ENCODE results near the gene TMEM234. TPM values are rescaled to one million over a fixed set of nuclear protein-coding genes. Genes with fewer than 3 reads are reported as not detected.
A peak's percentile ranks its signal among the peaks of the same experiment; 100 is the strongest.

Gene TMEM234
- total RNA-seq, 1 experiment from 2014 or later = 7.7 TPM

- Histone ChIP-seq H3K4me2 (ENCODE audit: low read length) (no peak overlapping the region), H3F3A (ENCODE audit: low read length, unreplicated experiment) (peaks cover 6% of the 10 kb centered on the region), H3K9me2 (replicated peaks; ENCODE audit: low read length) (no peaks in the 10 kb centered on the region), H3K9ac (ENCODE audit: low read length) (no peak overlapping the region), H3K4me1 (ENCODE audit: insufficient read depth, low read length) (peaks cover 25% of the 10 kb centered on the region), H3K9me3 (ENCODE audit: low read length) (no peaks in the 10 kb centered on the region), H3K27me3 (ENCODE audit: low read length) (no peaks in the 10 kb centered on the region), H3K27ac (ENCODE audit: low read length) (peak overlapping the region; percentile 90; the same call in 1 of the 2 replicates), H3K79me2 (ENCODE audit: low read length) (no peaks in the 10 kb centered on the region), H3K4me3 (ENCODE audit: low read length) (no peak overlapping the region), H4K20me1 (ENCODE audit: low read length) (no peaks in the 10 kb centered on the region), H2AFZ (ENCODE audit: low read length) (no peak overlapping the region), H3K36me3 (ENCODE audit: low read depth, low read length) (peaks cover 9% of the 10 kb centered on the region)
- no peak for DNase-seq
- peak; percentile 19 for ATAC-seq
- POLR2A ChIA-PET (ENCODE audit: unreplicated experiment) = no interaction called here
- intact Hi-C loops (cut with micrococcal nuclease) = no loop called here
- CTCF ChIA-PET = no interaction called here
- BruUV-seq (replicated peaks) = no TSS peak
- TF ChIP-seq EZH2phosphoT487 (IDR thresholded peaks at IDR 0.05; ENCODE audit: borderline replicate concordance, low read length) (no peak), EZH2 (IDR thresholded peaks at IDR 0.05; ENCODE audit: low read length, unreplicated experiment) (no peak)
- TF ChIP-seq, protein P1, sequence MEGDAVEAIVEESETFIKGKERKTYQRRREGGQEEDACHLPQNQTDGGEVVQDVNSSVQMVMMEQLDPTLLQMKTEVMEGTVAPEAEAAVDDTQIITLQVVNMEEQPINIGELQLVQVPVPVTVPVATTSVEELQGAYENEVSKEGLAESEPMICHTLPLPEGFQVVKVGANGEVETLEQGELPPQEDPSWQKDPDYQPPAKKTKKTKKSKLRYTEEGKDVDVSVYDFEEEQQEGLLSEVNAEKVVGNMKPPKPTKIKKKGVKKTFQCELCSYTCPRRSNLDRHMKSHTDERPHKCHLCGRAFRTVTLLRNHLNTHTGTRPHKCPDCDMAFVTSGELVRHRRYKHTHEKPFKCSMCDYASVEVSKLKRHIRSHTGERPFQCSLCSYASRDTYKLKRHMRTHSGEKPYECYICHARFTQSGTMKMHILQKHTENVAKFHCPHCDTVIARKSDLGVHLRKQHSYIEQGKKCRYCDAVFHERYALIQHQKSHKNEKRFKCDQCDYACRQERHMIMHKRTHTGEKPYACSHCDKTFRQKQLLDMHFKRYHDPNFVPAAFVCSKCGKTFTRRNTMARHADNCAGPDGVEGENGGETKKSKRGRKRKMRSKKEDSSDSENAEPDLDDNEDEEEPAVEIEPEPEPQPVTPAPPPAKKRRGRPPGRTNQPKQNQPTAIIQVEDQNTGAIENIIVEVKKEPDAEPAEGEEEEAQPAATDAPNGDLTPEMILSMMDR (conservative IDR thresholded peaks at IDR 0.05; ENCODE audit: low read depth, low read length) = no peak
Observed at GRCh38 chr1:32234792-32235191, 12.6 kb upstream of the TMEM234 start.

DNA sequence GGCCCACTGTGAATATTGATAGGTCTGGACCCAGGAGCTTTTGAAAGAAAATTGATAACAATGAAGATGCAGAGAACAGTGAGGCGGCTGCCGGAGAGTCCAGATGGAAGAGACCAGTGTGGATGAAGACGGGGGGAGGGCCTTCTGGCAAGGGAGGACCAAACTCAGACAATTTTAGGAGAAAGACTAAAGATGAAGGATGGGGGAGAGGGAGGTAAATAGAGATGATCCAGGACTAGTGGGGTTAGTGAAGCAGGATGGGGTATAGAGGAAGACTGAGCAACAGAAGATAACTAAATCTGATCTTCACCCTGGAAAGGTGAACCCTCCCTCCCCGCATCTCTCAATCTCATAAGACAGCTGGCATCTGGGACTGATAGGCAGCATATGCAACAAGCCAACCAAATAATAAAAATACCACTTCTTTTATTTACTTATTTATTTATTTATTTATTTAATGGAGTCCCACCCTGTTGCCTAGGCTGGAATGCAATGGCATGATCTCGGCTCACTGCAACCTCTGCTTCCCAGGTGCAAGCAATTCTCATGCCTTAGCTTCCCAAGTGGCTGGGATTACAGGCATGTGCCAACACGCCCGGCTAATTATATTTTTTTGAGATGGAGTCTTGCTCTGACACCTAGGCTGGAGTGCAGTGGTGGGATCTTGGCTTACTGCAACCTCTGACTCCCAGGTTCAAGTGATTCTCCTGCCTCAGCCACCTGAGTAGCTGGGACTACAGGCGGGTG, 10.6 kb upstream of the TMEM234 start:
- H3F3A ChIP-seq (ENCODE audit: low read length, unreplicated experiment) = peaks cover 6% of the 10 kb centered on the region
- TF ChIP-seq EZH2 (IDR thresholded peaks at IDR 0.05; ENCODE audit: low read length, unreplicated experiment) (no peak), EZH2phosphoT487 (IDR thresholded peaks at IDR 0.05; ENCODE audit: borderline replicate concordance, low read length) (no peak)
- TF ChIP-seq, protein P1 (conservative IDR thresholded peaks at IDR 0.05; ENCODE audit: low read depth, low read length) = no peak
- H2AFZ ChIP-seq (ENCODE audit: low read length) = no peak overlapping the region
- POLR2A ChIA-PET (ENCODE audit: unreplicated experiment) = no interaction called here
- H3K36me3 ChIP-seq (ENCODE audit: low read depth, low read length) = peaks cover 24% of the 10 kb centered on the region
- H3K4me1 ChIP-seq (ENCODE audit: insufficient read depth, low read length) = peaks cover 25% of the 10 kb centered on the region
- no peak overlapping the region for H3K9ac ChIP-seq (ENCODE audit: low read length)
- DNase-seq = no peak
- no peak overlapping the region for H3K4me2 ChIP-seq (ENCODE audit: low read length)
- intact Hi-C loops (cut with micrococcal nuclease) = no loop called here
- H3K9me3 ChIP-seq (ENCODE audit: low read length) = no peaks in the 10 kb centered on the region
- no peaks in the 10 kb centered on the region for H3K9me2 ChIP-seq (replicated peaks; ENCODE audit: low read length)
- no peaks in the 10 kb centered on the region for H3K27me3 ChIP-seq (ENCODE audit: low read length)
- H3K27ac ChIP-seq (ENCODE audit: low read length) = no peak overlapping the region
- BruUV-seq (replicated peaks) = no TSS peak
- ATAC-seq = no peak
- no peak overlapping the region for H3K4me3 ChIP-seq (ENCODE audit: low read length)
- no peaks in the 10 kb centered on the region for H3K79me2 ChIP-seq (ENCODE audit: low read length)
- H4K20me1 ChIP-seq (ENCODE audit: low read length) = no peaks in the 10 kb centered on the region
- CTCF ChIA-PET = no interaction called here

- Histone ChIP-seq H3K27ac (ENCODE audit: low read length) (no peak overlapping the region), H3K9ac (ENCODE audit: low read length) (no peak overlapping the region), H3K9me2 (replicated peaks; ENCODE audit: low read length) (no peaks in the 10 kb centered on the region), H3K36me3 (ENCODE audit: low read depth, low read length) (peaks cover 30% of the 10 kb centered on the region), H3K4me3 (ENCODE audit: low read length) (no peak overlapping the region), H4K20me1 (ENCODE audit: low read length) (no peaks in the 10 kb centered on the region), H3K27me3 (ENCODE audit: low read length) (no peaks in the 10 kb centered on the region), H3F3A (ENCODE audit: low read length, unreplicated experiment) (peaks cover 6% of the 10 kb centered on the region), H2AFZ (ENCODE audit: low read length) (no peak overlapping the region), H3K9me3 (ENCODE audit: low read length) (no peaks in the 10 kb centered on the region), H3K79me2 (ENCODE audit: low read length) (no peaks in the 10 kb centered on the region), H3K4me2 (ENCODE audit: low read length) (no peak overlapping the region), H3K4me1 (ENCODE audit: insufficient read depth, low read length) (peaks cover 23% of the 10 kb centered on the region)
- ChIA-PET CTCF (no interaction called here), POLR2A (ENCODE audit: unreplicated experiment) (no interaction called here)
- BruUV-seq (replicated peaks) = no TSS peak
- TF ChIP-seq EZH2 (IDR thresholded peaks at IDR 0.05; ENCODE audit: low read length, unreplicated experiment) (no peak), EZH2phosphoT487 (IDR thresholded peaks at IDR 0.05; ENCODE audit: borderline replicate concordance, low read length) (no peak)
- TF ChIP-seq, protein P1 (conservative IDR thresholded peaks at IDR 0.05; ENCODE audit: low read depth, low read length) = no peak
- intact Hi-C loops (cut with micrococcal nuclease) = no loop called here
- ATAC-seq (no peak), DNase-seq (no peak)
Observed at GRCh38 chr1:32231843-32232432, 9.8 kb upstream of the TMEM234 start.
